HEK293 (cell line): ENCODE data around the gene CASKIN2.
A peak's percentile ranks its signal among the peaks of the same experiment; 100 is the strongest.

ENCODE experiments used
- AEBP2 ChIP-seq: fragments of 450-650 bp; formaldehyde crosslinking; IDR thresholded peaks from 2 replicates; pipeline ENCODE4 v1.5.1; 2016; ENCODE audit warnings: missing biosample characterization, missing genetic modification characterization, borderline replicate concordance
- BCL11B ChIP-seq: fragments of 450-650 bp; formaldehyde crosslinking; IDR thresholded peaks from 2 replicates; pipeline ENCODE4 v1.5.1; 2016; ENCODE audit warnings: low read depth, missing biosample characterization, missing genetic modification characterization
- EGR2 ChIP-seq: fragments of 450-650 bp; formaldehyde crosslinking; IDR thresholded peaks from 2 replicates; pipeline ENCODE4 v1.5.1; 2016; ENCODE audit warnings: low read depth, missing biosample characterization, missing genetic modification characterization
- GFI1B ChIP-seq: fragments of 450-650 bp; formaldehyde crosslinking; IDR thresholded peaks from 2 replicates; pipeline ENCODE4 v1.5.1; 2016; ENCODE audit warnings: missing biosample characterization, missing genetic modification characterization
- GLI2 ChIP-seq: fragments of 450-650 bp; formaldehyde crosslinking; IDR thresholded peaks from 2 replicates; pipeline ENCODE4; 2017; ENCODE audit warnings: missing biosample characterization, missing genetic modification characterization, low read depth, borderline replicate concordance
- GLI4 ChIP-seq: fragments of 450-650 bp; formaldehyde crosslinking; IDR thresholded peaks from 2 replicates; pipeline ENCODE4 v1.5.1; 2016; ENCODE audit warnings: missing biosample characterization, missing genetic modification characterization
- KLF16 ChIP-seq: fragments of 450-650 bp; formaldehyde crosslinking; IDR thresholded peaks from 2 replicates; pipeline ENCODE4 v1.5.1; 2017; ENCODE audit warnings: missing biosample characterization, missing genetic modification characterization
- KLF7 ChIP-seq: fragments of 450-650 bp; formaldehyde crosslinking; IDR thresholded peaks from 2 replicates; pipeline ENCODE4 v1.5.1; 2016; ENCODE audit warnings: missing biosample characterization, missing genetic modification characterization, borderline replicate concordance
- MYNN ChIP-seq: fragments of 450-650 bp; formaldehyde crosslinking; IDR thresholded peaks from 2 replicates; pipeline ENCODE4 v1.5.1; 2016; ENCODE audit warnings: missing biosample characterization, missing genetic modification characterization, borderline replicate concordance
- PATZ1 ChIP-seq: fragments of 450-650 bp; formaldehyde crosslinking; IDR thresholded peaks from 2 replicates; pipeline ENCODE4 v1.5.1; 2016; ENCODE audit warnings: missing biosample characterization, missing genetic modification characterization
- SALL2 ChIP-seq: fragments of 450-650 bp; formaldehyde crosslinking; IDR thresholded peaks from 2 replicates; pipeline ENCODE4 v1.5.0; 2017; ENCODE audit warnings: missing biosample characterization, mild to moderate bottlenecking, missing genetic modification characterization, borderline replicate concordance
- TCF7L2 ChIP-seq: IDR thresholded peaks from 2 replicates; pipeline ENCODE4 v1.6.1; 2011; ENCODE audit warnings: low read depth, mild to moderate bottlenecking, inconsistent platforms, low read length, moderate library complexity, borderline replicate concordance
- WT1 ChIP-seq: fragments of 450-650 bp; formaldehyde crosslinking; IDR thresholded peaks from 2 replicates; pipeline ENCODE4 v1.5.1; 2016; ENCODE audit warnings: missing biosample characterization, missing genetic modification characterization
- ZBTB1 ChIP-seq: fragments of 450-650 bp; formaldehyde crosslinking; IDR thresholded peaks from 2 replicates; pipeline ENCODE4 v1.5.1; 2016; ENCODE audit warnings: missing biosample characterization, missing genetic modification characterization
- ZBTB26 ChIP-seq: fragments of 450-650 bp; formaldehyde crosslinking; optimal IDR thresholded peaks from 2 replicates; pipeline ENCODE3; 2016; ENCODE audit warnings: missing biosample characterization, mild to moderate bottlenecking, missing genetic modification characterization
- ZBTB48 ChIP-seq: fragments of 450-650 bp; formaldehyde crosslinking; IDR thresholded peaks from 2 replicates; pipeline ENCODE4 v1.5.1; 2016; ENCODE audit warnings: missing biosample characterization, missing genetic modification characterization
- ZFHX2 ChIP-seq: fragments of 450-650 bp; formaldehyde crosslinking; conservative IDR thresholded peaks from 2 replicates; pipeline ENCODE4 v1.5.1; 2016; ENCODE audit warnings: missing biosample characterization, missing genetic modification characterization
- ZFP37 ChIP-seq: fragments of 450-650 bp; formaldehyde crosslinking; IDR thresholded peaks from 2 replicates; pipeline ENCODE4 v1.5.1; 2016; ENCODE audit warnings: missing biosample characterization, missing genetic modification characterization
- ZNF10 ChIP-seq: fragments of 450-650 bp; formaldehyde crosslinking; IDR thresholded peaks from 2 replicates; pipeline ENCODE4 v1.5.1; 2017; ENCODE audit warnings: missing biosample characterization, missing genetic modification characterization
- ZNF157 ChIP-seq: fragments of 450-650 bp; formaldehyde crosslinking; IDR thresholded peaks from 2 replicates; pipeline ENCODE4 v1.5.1; 2016; ENCODE audit warnings: missing biosample characterization, missing genetic modification characterization
- ZNF16 ChIP-seq: fragments of 450-650 bp; formaldehyde crosslinking; IDR thresholded peaks from 2 replicates; pipeline ENCODE4 v1.5.1; 2016; ENCODE audit warnings: low read depth, missing biosample characterization, missing genetic modification characterization
- ZNF169 ChIP-seq: fragments of 450-650 bp; formaldehyde crosslinking; IDR thresholded peaks from 2 replicates; pipeline ENCODE4 v1.5.1; 2016; ENCODE audit warnings: missing biosample characterization, missing genetic modification characterization
- ZNF223 ChIP-seq: fragments of 450-650 bp; formaldehyde crosslinking; IDR thresholded peaks from 2 replicates; pipeline ENCODE4 v1.5.1; 2016; ENCODE audit warnings: missing biosample characterization, missing genetic modification characterization
- ZNF292 ChIP-seq: fragments of 450-650 bp; formaldehyde crosslinking; IDR thresholded peaks from 2 replicates; pipeline ENCODE4 v1.5.1; 2016; ENCODE audit warnings: low read depth, missing biosample characterization, missing genetic modification characterization, borderline replicate concordance
- ZNF354C ChIP-seq: fragments of 450-650 bp; formaldehyde crosslinking; IDR thresholded peaks from 2 replicates; pipeline ENCODE4 v1.5.1; 2016; ENCODE audit warnings: missing biosample characterization, missing genetic modification characterization, low read depth, borderline replicate concordance
- ZNF391 ChIP-seq: fragments of 450-650 bp; formaldehyde crosslinking; IDR thresholded peaks from 2 replicates; pipeline ENCODE4 v1.5.1; 2016; ENCODE audit warnings: low read depth, missing biosample characterization, missing genetic modification characterization, borderline replicate concordance
- ZNF560 ChIP-seq: fragments of 450-650 bp; formaldehyde crosslinking; IDR thresholded peaks from 2 replicates; pipeline ENCODE4 v1.5.1; 2017; ENCODE audit warnings: missing biosample characterization, missing genetic modification characterization, borderline replicate concordance
- ZNF561 ChIP-seq: fragments of 450-650 bp; IDR thresholded peaks from 2 replicates; pipeline ENCODE4 v1.5.1; 2018; ENCODE audit warnings: missing biosample characterization, missing genetic modification characterization, borderline replicate concordance
- ZNF585B ChIP-seq: fragments of 450-650 bp; formaldehyde crosslinking; IDR thresholded peaks from 2 replicates; pipeline ENCODE4 v1.5.1; 2016; ENCODE audit warnings: missing biosample characterization, missing genetic modification characterization
- ZNF600 ChIP-seq: fragments of 450-650 bp; formaldehyde crosslinking; IDR thresholded peaks from 2 replicates; pipeline ENCODE4 v1.5.1; 2016; ENCODE audit warnings: missing biosample characterization, missing genetic modification characterization
- ZNF629 ChIP-seq: fragments of 450-650 bp; formaldehyde crosslinking; IDR thresholded peaks from 2 replicates; pipeline ENCODE4 v1.5.1; 2017; ENCODE audit warnings: missing biosample characterization, missing genetic modification characterization
- ZNF660 ChIP-seq: fragments of 450-650 bp; IDR thresholded peaks from 2 replicates; pipeline ENCODE4 v1.5.1; 2018; ENCODE audit warnings: missing biosample characterization, mild to moderate bottlenecking, missing genetic modification characterization
- ZNF677 ChIP-seq: fragments of 450-650 bp; IDR thresholded peaks from 2 replicates; pipeline ENCODE4 v1.5.0; 2018; ENCODE audit warnings: missing biosample characterization, mild to moderate bottlenecking, missing genetic modification characterization, moderate library complexity
- ZNF777 ChIP-seq: fragments of 450-650 bp; formaldehyde crosslinking; IDR thresholded peaks from 2 replicates; pipeline ENCODE4 v1.5.1; 2017; ENCODE audit warnings: missing biosample characterization, missing genetic modification characterization, borderline replicate concordance
- ZSCAN23 ChIP-seq: fragments of 450-650 bp; formaldehyde crosslinking; IDR thresholded peaks from 2 replicates; pipeline ENCODE4 v1.5.1; 2016; ENCODE audit warnings: missing biosample characterization, missing genetic modification characterization
- ZXDB ChIP-seq: fragments of 450-650 bp; formaldehyde crosslinking; IDR thresholded peaks from 2 replicates; pipeline ENCODE4 v1.5.1; 2016; ENCODE audit warnings: missing biosample characterization, missing genetic modification characterization

The CASKIN2 gene

GRCh38 chr17:75515496-75516254 lies at the start of gene CASKIN2 (continued):
- TF ChIP-seq GLI2 (tag by site-specific recombination) (no peak), ZBTB1 (tag by site-specific recombination) (peak; percentile 66; the same call in 1 of the 2 replicates), ZNF292 (no peak), GFI1B (tag by site-specific recombination) (no peak; the same call in 1 of the 2 replicates), ZSCAN23 (tag by site-specific recombination) (0 out of 2 replicates have a peak, but pooled peaks have one; percentile 22), ZNF561 (tag by site-specific recombination) (no peak), TCF7L2 (no peak), EGR2 (tag by site-specific recombination) (peak; percentile 90), ZNF677 (tag by site-specific recombination) (no peak), ZNF600 (peak; percentile 82), ZNF223 (tag by site-specific recombination) (0 out of 2 replicates have a peak, but pooled peaks have one; percentile 43), ZFHX2 (tag by site-specific recombination) (peak; percentile 92), ZNF629 (tag by site-specific recombination) (peak; percentile 46; the same call in 1 of the 2 replicates), ZXDB (tag by site-specific recombination) (peak; percentile 31; the same call in 1 of the 2 replicates), ZNF777 (0 out of 2 replicates have a peak, but pooled peaks have one; percentile 98), ZNF10 (peak; percentile 28; the same call in 1 of the 2 replicates), WT1 (tag by site-specific recombination) (peak; percentile 31; the same call in 1 of the 2 replicates), ZNF660 (tag by site-specific recombination) (peak; percentile 12), GLI4 (tag by site-specific recombination) (peak; percentile 18), PATZ1 (peak; percentile 99), ZNF585B (peak; percentile 42; the same call in 1 of the 2 replicates), ZBTB48 (tag by site-specific recombination) (peak; percentile 91), AEBP2 (tag by site-specific recombination) (no peak), ZBTB26 (peak; percentile 91), ZNF560 (tag by site-specific recombination) (no peak), ZNF169 (tag by site-specific recombination) (no peak), ZNF391 (peak; percentile 51), ZNF354C (tag by site-specific recombination) (no peak), ZNF157 (no peak; the same call in 1 of the 2 replicates), BCL11B (tag by site-specific recombination) (peak; percentile 91), SALL2 (tag by site-specific recombination) (no peak), KLF16 (tag by site-specific recombination) (peak; percentile 75), KLF7 (tag by site-specific recombination) (no peak), MYNN (tag by site-specific recombination) (peak; percentile 14; the same call in 1 of the 2 replicates), ZNF16 (no peak), ZFP37 (tag by site-specific recombination) (peak; percentile 82)
